ENCODE measurements around the gene STK39.

The STK39 gene

DNA sequence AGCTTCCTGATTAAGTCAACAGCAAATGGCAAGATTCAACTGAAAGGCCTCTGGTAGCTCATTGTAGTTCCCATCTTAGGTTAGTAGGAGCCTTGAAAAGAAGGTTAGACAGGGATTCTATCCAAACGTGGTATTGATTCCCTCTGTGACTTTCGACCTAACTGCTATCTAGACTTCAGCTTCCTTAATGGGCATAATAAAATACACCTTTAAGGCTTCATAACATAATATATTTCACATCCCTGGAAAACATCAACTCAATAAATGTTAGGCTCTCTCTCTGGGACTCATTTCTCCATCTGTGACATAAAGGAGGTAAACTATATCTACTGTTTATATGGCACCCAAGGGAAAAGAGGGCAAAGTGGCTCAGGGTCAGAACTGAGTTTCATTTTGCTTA is 60.9 kb downstream of the STK39 start:
- H3K14ac ChIP-seq (ENCODE audit: low read length in 2 of 2) = no peak overlapping the region

DNA sequence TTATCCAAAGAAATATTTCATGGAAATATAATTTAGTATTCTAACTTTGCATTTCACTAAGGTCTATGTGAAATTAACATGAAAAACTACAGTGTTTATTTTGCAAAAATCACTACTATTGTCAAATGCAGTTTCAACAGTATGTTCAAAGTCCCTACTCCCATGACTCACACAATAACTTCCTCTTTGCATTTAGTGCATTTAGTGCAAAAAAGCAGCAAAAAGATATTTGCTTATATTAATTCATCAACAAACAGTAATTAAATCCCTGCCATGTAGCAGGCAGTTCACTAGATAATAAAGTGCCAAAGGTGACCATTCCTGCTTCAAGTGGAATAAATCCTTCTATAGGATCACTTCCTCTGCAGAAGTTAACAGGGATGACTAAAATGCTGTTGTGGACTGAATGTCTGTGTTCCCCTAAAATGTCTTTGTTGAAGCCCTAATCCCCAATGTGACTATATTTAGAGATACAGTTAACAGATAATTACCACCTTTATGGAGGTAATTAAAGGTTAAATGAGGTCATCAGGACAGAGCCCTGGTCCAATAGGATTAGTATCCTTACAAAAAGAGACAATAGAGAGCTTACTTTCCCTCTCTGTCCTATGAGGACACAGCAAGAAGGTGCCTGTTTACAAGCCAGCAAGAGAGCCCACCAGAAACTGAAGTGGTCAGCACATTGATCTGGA is 61.7 kb downstream of the STK39 start:
- Histone ChIP-seq H3K27me3 (ENCODE audit: control insufficient read depth in 1 of 2, insufficient read depth in 1 of 2, low read length in 2 of 2) (no peaks in the 10 kb centered on the region), H3K9ac (ENCODE audit: low read length) (no peak overlapping the region), H4K8ac (ENCODE audit: low read length) (no peak overlapping the region), H2AFZ (ENCODE audit: low read depth, low read length) (no peak overlapping the region), H2BK5ac (ENCODE audit: low read depth, low read length, poor library complexity, severe bottlenecking) (no peak overlapping the region), H2BK120ac (ENCODE audit: low read depth, low read length) (no peak overlapping the region), H3K23ac (ENCODE audit: low read length in 2 of 2) (no peak overlapping the region), H3K27ac (ENCODE audit: low read length, poor library complexity, severe bottlenecking) (no peak overlapping the region), H3K4me2 (ENCODE audit: low read length, poor library complexity, severe bottlenecking) (no peak overlapping the region), H3K4me1 (ENCODE audit: control insufficient read depth, insufficient read depth, low read depth, low read length) (peaks cover 5% of the 10 kb centered on the region), H3K18ac (ENCODE audit: low read depth in 1 of 2, low read length in 2 of 2) (no peak overlapping the region), H2BK15ac (ENCODE audit: low read depth, poor library complexity, severe bottlenecking) (no peak overlapping the region), H4K91ac (ENCODE audit: low read length) (no peak overlapping the region), H2BK12ac (ENCODE audit: low read length in 2 of 2) (no peak overlapping the region), H2AK5ac (ENCODE audit: low read length, severe bottlenecking) (no peak overlapping the region), H3K14ac (ENCODE audit: low read length in 2 of 2) (no peak overlapping the region), H3K4ac (ENCODE audit: low read depth in 1 of 2, low read length in 2 of 2) (no peak overlapping the region), H3K36me3 (ENCODE audit: control insufficient read depth in 1 of 2, insufficient read depth in 2 of 2, low read depth in 1 of 2, low read length in 2 of 2) (peaks cover 0 to 9% of the 10 kb centered on the region in 2 experiments), H3K79me1 (replicated peaks; ENCODE audit: low read length, poor library complexity, severe bottlenecking) (peaks cover 28% of the 10 kb centered on the region), H3K9me3 (ENCODE audit: control insufficient read depth, low read length) (no peaks in the 10 kb centered on the region), H3K4me3 (ENCODE audit: insufficient read depth in 1 of 2, low read depth in 1 of 2, low read length in 2 of 2) (no peak overlapping the region)
- DNase-seq = no peak

More for the DNA sequence above, 60.9 kb downstream of the STK39 start:
- Histone ChIP-seq H2AFZ (ENCODE audit: low read depth, low read length) (no peak overlapping the region), H4K8ac (ENCODE audit: low read length) (no peak overlapping the region), H2BK5ac (ENCODE audit: low read depth, low read length, poor library complexity, severe bottlenecking) (no peak overlapping the region), H3K4me2 (ENCODE audit: low read length, poor library complexity, severe bottlenecking) (no peak overlapping the region), H2BK12ac (ENCODE audit: low read length in 2 of 2) (no peak overlapping the region), H2BK15ac (ENCODE audit: low read depth, poor library complexity, severe bottlenecking) (no peak overlapping the region), H3K23ac (ENCODE audit: low read length in 2 of 2) (no peak overlapping the region), H3K4me1 (ENCODE audit: control insufficient read depth, insufficient read depth, low read depth, low read length) (peaks cover 5% of the 10 kb centered on the region), H3K79me1 (replicated peaks; ENCODE audit: low read length, poor library complexity, severe bottlenecking) (peaks cover 32% of the 10 kb centered on the region), H4K91ac (ENCODE audit: low read length) (no peak overlapping the region), H3K9me3 (ENCODE audit: control insufficient read depth, low read length) (no peaks in the 10 kb centered on the region), H2AK5ac (ENCODE audit: low read length, severe bottlenecking) (no peak overlapping the region), H2BK120ac (ENCODE audit: low read depth, low read length) (no peak overlapping the region), H3K27me3 (ENCODE audit: control insufficient read depth in 1 of 2, insufficient read depth in 1 of 2, low read length in 2 of 2) (no peaks in the 10 kb centered on the region), H3K4ac (ENCODE audit: low read depth in 1 of 2, low read length in 2 of 2) (no peak overlapping the region), H3K4me3 (ENCODE audit: insufficient read depth in 1 of 2, low read depth in 1 of 2, low read length in 2 of 2) (no peak overlapping the region), H3K27ac (ENCODE audit: low read length, poor library complexity, severe bottlenecking) (no peak overlapping the region), H3K36me3 (ENCODE audit: control insufficient read depth in 1 of 2, insufficient read depth in 2 of 2, low read depth in 1 of 2, low read length in 2 of 2) (peaks cover 0 to 3% of the 10 kb centered on the region in 2 experiments), H3K18ac (ENCODE audit: low read depth in 1 of 2, low read length in 2 of 2) (no peak overlapping the region), H3K9ac (ENCODE audit: low read length) (no peak overlapping the region)
- WGBS = 75% methylated on average over 2 of the region's 2 CpGs
- DNase-seq = no peak

DNA sequence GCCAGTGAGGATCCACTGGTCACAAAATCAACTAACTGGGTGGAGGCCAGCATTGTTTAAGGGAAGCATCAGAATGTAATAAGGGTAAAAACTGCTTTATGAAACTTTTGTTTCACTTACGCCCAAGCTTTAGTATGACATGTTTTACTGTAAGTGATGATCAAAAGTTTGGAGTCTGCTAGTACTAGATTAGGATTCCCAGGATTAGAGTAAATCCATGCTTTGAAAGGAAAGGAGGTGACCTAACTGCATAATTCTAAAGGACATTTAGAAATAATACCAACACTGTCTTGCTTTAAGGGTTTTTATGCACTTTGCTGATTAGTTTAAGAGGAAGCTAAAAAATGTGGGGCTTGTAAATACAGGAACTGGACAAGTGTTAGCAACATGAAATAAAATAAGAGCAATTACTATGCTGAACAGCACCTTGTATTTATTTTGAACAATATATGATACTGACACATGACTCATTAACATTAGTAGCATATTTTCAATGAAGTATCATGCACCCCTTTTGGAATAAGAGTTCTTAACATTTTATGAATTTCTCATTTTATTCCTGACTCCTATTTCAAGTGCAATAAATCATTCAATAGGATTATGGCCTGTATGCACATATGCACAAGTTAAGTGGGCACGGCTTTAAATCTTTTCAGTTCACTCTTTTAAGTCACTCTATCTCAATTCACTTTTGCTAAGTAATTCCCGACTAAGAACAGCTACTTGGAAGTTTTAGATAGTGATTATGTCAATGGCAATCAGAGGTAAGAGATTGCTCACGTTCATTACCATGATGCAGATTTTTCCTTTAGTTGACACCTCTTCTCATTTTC is 62.5 kb downstream of the STK39 start:
- Histone ChIP-seq H3K4ac (ENCODE audit: low read depth in 1 of 2, low read length in 2 of 2) (no peak overlapping the region), H3K4me2 (ENCODE audit: low read length, poor library complexity, severe bottlenecking) (no peak overlapping the region), H2BK5ac (ENCODE audit: low read depth, low read length, poor library complexity, severe bottlenecking) (no peak overlapping the region), H3K9ac (ENCODE audit: low read length) (no peak overlapping the region), H3K9me3 (ENCODE audit: control insufficient read depth, low read length) (no peaks in the 10 kb centered on the region), H3K27ac (ENCODE audit: low read length, poor library complexity, severe bottlenecking) (no peak overlapping the region), H3K4me1 (ENCODE audit: control insufficient read depth, insufficient read depth, low read depth, low read length) (peaks cover 2% of the 10 kb centered on the region), H3K36me3 (ENCODE audit: control insufficient read depth in 1 of 2, insufficient read depth in 2 of 2, low read depth in 1 of 2, low read length in 2 of 2) (peaks cover 0 to 12% of the 10 kb centered on the region in 2 experiments), H4K91ac (ENCODE audit: low read length) (no peak overlapping the region), H3K27me3 (ENCODE audit: control insufficient read depth in 1 of 2, insufficient read depth in 1 of 2, low read length in 2 of 2) (no peaks in the 10 kb centered on the region), H2AFZ (ENCODE audit: low read depth, low read length) (no peak overlapping the region), H2BK12ac (ENCODE audit: low read length in 2 of 2) (no peak overlapping the region), H2BK15ac (ENCODE audit: low read depth, poor library complexity, severe bottlenecking) (no peak overlapping the region), H3K14ac (ENCODE audit: low read length in 2 of 2) (no peak overlapping the region), H2AK5ac (ENCODE audit: low read length, severe bottlenecking) (no peak overlapping the region), H4K8ac (ENCODE audit: low read length) (no peak overlapping the region), H3K4me3 (ENCODE audit: insufficient read depth in 1 of 2, low read depth in 1 of 2, low read length in 2 of 2) (no peak overlapping the region), H2BK120ac (ENCODE audit: low read depth, low read length) (no peak overlapping the region), H3K23ac (ENCODE audit: low read length in 2 of 2) (no peak overlapping the region), H3K79me1 (replicated peaks; ENCODE audit: low read length, poor library complexity, severe bottlenecking) (peaks cover 29% of the 10 kb centered on the region), H3K18ac (ENCODE audit: low read depth in 1 of 2, low read length in 2 of 2) (no peak overlapping the region)
- no peak for DNase-seq
- WGBS = 90% methylated on average over 1 of the region's 4 CpGs

DNA sequence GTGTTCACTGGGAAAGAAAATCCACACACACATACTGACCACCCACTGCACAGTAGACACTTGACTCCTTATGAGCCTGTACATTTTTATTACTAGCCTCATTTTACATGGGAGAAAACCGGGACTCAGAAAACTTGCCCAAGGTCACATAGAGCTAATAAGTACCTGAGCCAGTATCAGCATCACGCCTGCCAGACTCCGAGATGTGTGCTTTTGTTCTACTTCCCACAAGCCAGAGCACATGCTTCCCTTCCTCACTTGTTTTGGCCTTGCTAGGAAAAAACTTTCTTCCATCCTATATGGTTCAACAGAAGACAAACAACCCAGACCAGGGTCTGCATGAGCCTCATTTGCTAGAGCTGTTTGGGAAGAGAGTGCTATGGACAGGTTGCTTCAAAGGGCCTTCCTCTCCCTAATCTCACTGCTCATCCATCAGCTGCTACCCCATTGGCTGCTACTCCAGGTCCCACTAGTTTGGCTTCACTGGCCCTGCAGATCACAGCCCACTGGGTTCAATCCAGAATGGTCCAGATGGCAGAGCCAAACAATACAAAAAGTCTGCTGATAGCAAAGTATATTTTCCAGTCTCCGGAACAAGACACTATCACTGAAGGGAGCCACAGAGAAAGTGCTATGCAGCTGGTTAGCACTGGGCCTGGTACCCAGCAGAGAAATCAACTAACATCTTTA is 63.9 kb downstream of the STK39 start:
- Histone ChIP-seq H3K9ac (ENCODE audit: low read length) (no peak overlapping the region), H2BK12ac (ENCODE audit: low read length in 2 of 2) (no peak overlapping the region), H2AFZ (ENCODE audit: low read depth, low read length) (no peak overlapping the region), H3K36me3 (ENCODE audit: control insufficient read depth in 1 of 2, insufficient read depth in 2 of 2, low read depth in 1 of 2, low read length in 2 of 2) (peaks cover 0 to 15% of the 10 kb centered on the region in 2 experiments), H2AK5ac (ENCODE audit: low read length, severe bottlenecking) (no peak overlapping the region), H3K79me1 (replicated peaks; ENCODE audit: low read length, poor library complexity, severe bottlenecking) (peaks cover 34% of the 10 kb centered on the region), H2BK15ac (ENCODE audit: low read depth, poor library complexity, severe bottlenecking) (no peak overlapping the region), H3K4ac (ENCODE audit: low read depth in 1 of 2, low read length in 2 of 2) (peak overlapping the region in 1 of 2 experiments; percentile 12), H2BK5ac (ENCODE audit: low read depth, low read length, poor library complexity, severe bottlenecking) (no peak overlapping the region), H2BK120ac (ENCODE audit: low read depth, low read length) (no peak overlapping the region), H3K18ac (ENCODE audit: low read depth in 1 of 2, low read length in 2 of 2) (no peak overlapping the region), H4K91ac (ENCODE audit: low read length) (no peak overlapping the region), H4K8ac (ENCODE audit: low read length) (no peak overlapping the region), H3K4me1 (ENCODE audit: control insufficient read depth, insufficient read depth, low read depth, low read length) (peaks cover 2% of the 10 kb centered on the region), H3K9me3 (ENCODE audit: control insufficient read depth, low read length) (no peaks in the 10 kb centered on the region), H3K4me3 (ENCODE audit: insufficient read depth in 1 of 2, low read depth in 1 of 2, low read length in 2 of 2) (no peak overlapping the region), H3K27ac (ENCODE audit: low read length, poor library complexity, severe bottlenecking) (no peak overlapping the region), H3K4me2 (ENCODE audit: low read length, poor library complexity, severe bottlenecking) (no peak overlapping the region), H3K23ac (ENCODE audit: low read length in 2 of 2) (no peak overlapping the region), H3K27me3 (ENCODE audit: control insufficient read depth in 1 of 2, insufficient read depth in 1 of 2, low read length in 2 of 2) (no peaks in the 10 kb centered on the region), H3K14ac (ENCODE audit: low read length in 2 of 2) (no peak overlapping the region)
- 96% methylated on average over 4 of the region's 4 CpGs for WGBS
- no peak for DNase-seq

All from mesenchymal stem cell (in vitro differentiated cells and primary cell).